Endothelial cell of umbilical vein (primary cell): ENCODE measurements around the gene ZBTB7C. TPM values are rescaled to one million over a fixed set of nuclear protein-coding genes. Genes with fewer than 3 reads are reported as not detected.

Source experiments
- BruUV-seq: library from RNA; stranded (reverse); fragments of 400-500 nt; replicated peaks from 2 replicates; lab custom pipeline; 2021; lab: Mats Ljungman, UMichigan
- CTCF ChIA-PET: fragments of 300-600, 350-600 bp; sonication (Branson Sonifier 250); formaldehyde crosslinking; loops from one replicate; lab custom pipeline; 2021; ENCODE audit warnings: antibody characterized with exemption, inconsistent platforms; lab: Charles Lee
- POLR2A ChIA-PET: fragments of 300-600, 350-600 bp; sonication (Branson Sonifier 250); formaldehyde crosslinking; loops from one replicate; lab custom pipeline; 2021; ENCODE audit warnings: antibody characterized with exemption, inconsistent platforms; lab: Charles Lee
- DNase-seq: peaks from one replicate; pipeline ENCODE4 v3.0.0-alpha.2; 2011; ENCODE audit warnings: low read depth, low spot score
- FAIRE-seq: peaks from 2 replicates; lab custom pipeline; 2011; peaks lifted over from hg19 to GRCh38; lab: Jason Lieb, UNC
- H2AFZ ChIP-seq: 2 replicates; pipeline ENCODE4 v1.6.0; 2012; ENCODE audit warnings: low read depth, low read length, control low read depth, inconsistent platforms
- H3K27ac ChIP-seq: 2 replicates; pipeline ENCODE4 v1.5.1; 2011; ENCODE audit warnings: low read depth, mild to moderate bottlenecking, control low read depth, low read length, moderate library complexity; ENCODE audit not compliant: insufficient read depth
- H3K27me3 ChIP-seq, 2 experiments: 2 replicates each; pipeline versions ENCODE4 v1.6.0 to v1.6.1; 2011; ENCODE audit warnings: low read length in 2 of 2, mixed read lengths in 1 of 2; ENCODE audit not compliant: control insufficient read depth in 2 of 2, insufficient read depth in 2 of 2
- H3K36me3 ChIP-seq, 2 experiments: 2 replicates in 1 of 2; 3 replicates in 1 of 2; pipeline ENCODE4 v1.5.1; 2011; ENCODE audit warnings: low read length in 2 of 2, mild to moderate bottlenecking in 1 of 2, moderate library complexity in 1 of 2; ENCODE audit not compliant: control insufficient read depth in 2 of 2, insufficient read depth in 2 of 2; ENCODE audit errors: extremely low read depth in 1 of 2
- H3K4me1 ChIP-seq: 3 replicates; pipeline ENCODE4 v1.5.1; 2011; ENCODE audit warnings: mild to moderate bottlenecking, low read length; ENCODE audit not compliant: control insufficient read depth, insufficient read depth; ENCODE audit errors: extremely low read depth
- H3K4me2 ChIP-seq: 2 replicates; pipeline ENCODE4 v1.6.1; 2011; ENCODE audit warnings: low read length, control low read depth, mixed read lengths; ENCODE audit not compliant: insufficient read depth
- H3K4me3 ChIP-seq, 3 experiments: fragments of 200-600 bp in 1 of 3; sonication (generic), shearing (Covaris generic) in 1 of 3; replicated peaks in 1 of 3; 2 replicates each; pipeline ENCODE4 v1.5.1; 2011 to 2016; ENCODE audit warnings: control low read depth in 3 of 3, low read length in 3 of 3, mild to moderate bottlenecking in 2 of 3, inconsistent platforms in 1 of 3, low read depth in 1 of 3, moderate library complexity in 1 of 3; ENCODE audit not compliant: insufficient read depth in 1 of 3
- H3K79me2 ChIP-seq: 2 replicates; pipeline ENCODE4 v1.6.0; 2012; ENCODE audit warnings: low read length, inconsistent platforms; ENCODE audit not compliant: control insufficient read depth, insufficient read depth
- H3K9ac ChIP-seq: replicated peaks from 2 replicates; pipeline ENCODE3; 2011; ENCODE audit warnings: low read length, control low read depth; ENCODE audit not compliant: insufficient read depth; ENCODE audit errors: extremely low read depth
- H3K9me1 ChIP-seq: replicated peaks from 3 replicates; pipeline ENCODE4 v1.6.0; 2011; ENCODE audit warnings: mild to moderate bottlenecking, low read length; ENCODE audit not compliant: control insufficient read depth, insufficient read depth; ENCODE audit errors: extremely low read depth
- H3K9me3 ChIP-seq: replicated peaks from 2 replicates; pipeline ENCODE4 v1.5.1; 2012; ENCODE audit warnings: low read length, inconsistent platforms; ENCODE audit not compliant: control insufficient read depth, insufficient read depth
- H4K20me1 ChIP-seq: replicated peaks from 2 replicates; pipeline ENCODE3; 2011; ENCODE audit warnings: mild to moderate bottlenecking, low read length; ENCODE audit not compliant: control insufficient read depth, insufficient read depth; ENCODE audit errors: extremely low read depth
- EZH2 ChIP-seq: IDR thresholded peaks from 2 replicates; pipeline ENCODE4 v1.6.1; 2012; ENCODE audit warnings: borderline replicate concordance, low read depth, mild to moderate bottlenecking, moderate library complexity, low read length, inconsistent platforms; ENCODE audit not compliant: severe bottlenecking
- FOS ChIP-seq: IDR thresholded peaks from 2 replicates; pipeline ENCODE4 v1.6.1; 2011; ENCODE audit warnings: mild to moderate bottlenecking, low read length, moderate library complexity, borderline replicate concordance; ENCODE audit not compliant: insufficient read depth
- GATA2 ChIP-seq: IDR thresholded peaks from 2 replicates; pipeline ENCODE4 v1.7.0; 2011; ENCODE audit warnings: low read depth, mild to moderate bottlenecking, moderate library complexity, mixed read lengths, low read length; ENCODE audit not compliant: insufficient read length, insufficient read depth
- JUN ChIP-seq: IDR thresholded peaks from 2 replicates; pipeline ENCODE4 v1.6.1; 2011; ENCODE audit warnings: borderline replicate concordance, low read depth; ENCODE audit not compliant: insufficient read length, insufficient read depth
- MYC ChIP-seq: IDR thresholded peaks from one replicate; pipeline ENCODE4 v1.6.1; 2011; ENCODE audit warnings: mild to moderate bottlenecking, low read depth, low read length
- POLR2A ChIP-seq: IDR thresholded peaks from 2 replicates; pipeline ENCODE4 v1.6.1; 2012; ENCODE audit warnings: low read depth, mild to moderate bottlenecking, control low read depth, low read length
- POLR2AphosphoS5 ChIP-seq: IDR thresholded peaks from 2 replicates; pipeline ENCODE4 v1.6.1; 2012; ENCODE audit warnings: low read depth, mild to moderate bottlenecking, control low read depth, low read length, moderate library complexity; ENCODE audit not compliant: insufficient read depth
- dilution Hi-C: fragments of 300-500 bp; cut with MboI; formaldehyde crosslinking; loops from one replicate; pipeline ENCODE4 v1.15.0; 2019; ENCODE audit warnings: low sequenced_read_pairs; ENCODE audit not compliant: extremely low pct_ligation_motif_present
- intact Hi-C: fragments of 100-400 bp; cut with micrococcal nuclease; formaldehyde crosslinking; loops from one replicate; pipeline ENCODE4 v1.10.0; 2022
- polyA plus RNA-seq, 4 experiments: library from polyadenylated mRNA; depleted of rRNA in 3 of 4; stranded (reverse) in 3 of 4; unstranded in 1 of 4; fragments of >200 nt; gene quantifications; 2 replicates each; pipeline versions ENCODE4 v1.2.1 to v1.2.3, GENCODE V29; 2011 to 2012; ENCODE audit warnings: missing spikeins in 1 of 4
- total RNA-seq: library from RNA; stranded (reverse); gene quantifications from 2 replicates; pipeline ENCODE4 v1.2.3, GENCODE V29; 2021
- TF ChIP-seq, protein P1 (sequence below): IDR thresholded peaks from 2 replicates; pipeline ENCODE4 v1.6.1; 2011; ENCODE audit not compliant: insufficient read depth, insufficient read length
- TF ChIP-seq, protein P2 (sequence below), 2 donors: IDR thresholded peaks; 1 replicate in 1 of 2; 2 replicates in 1 of 2; pipeline ENCODE4 v1.5.1; 2011; ENCODE audit warnings: low read length in 2 of 2, mild to moderate bottlenecking in 2 of 2, moderate library complexity in 2 of 2, control low read depth in 1 of 2, inconsistent platforms in 1 of 2, low read depth in 1 of 2; ENCODE audit not compliant: insufficient read depth in 1 of 2; ENCODE audit errors: extremely low read depth in 1 of 2

Gene ZBTB7C
- total and polyA plus RNA-seq, 2 donors (not counting 3 experiments of a cell fraction or from before 2014, with no cell fraction given), result not detected

DNA sequence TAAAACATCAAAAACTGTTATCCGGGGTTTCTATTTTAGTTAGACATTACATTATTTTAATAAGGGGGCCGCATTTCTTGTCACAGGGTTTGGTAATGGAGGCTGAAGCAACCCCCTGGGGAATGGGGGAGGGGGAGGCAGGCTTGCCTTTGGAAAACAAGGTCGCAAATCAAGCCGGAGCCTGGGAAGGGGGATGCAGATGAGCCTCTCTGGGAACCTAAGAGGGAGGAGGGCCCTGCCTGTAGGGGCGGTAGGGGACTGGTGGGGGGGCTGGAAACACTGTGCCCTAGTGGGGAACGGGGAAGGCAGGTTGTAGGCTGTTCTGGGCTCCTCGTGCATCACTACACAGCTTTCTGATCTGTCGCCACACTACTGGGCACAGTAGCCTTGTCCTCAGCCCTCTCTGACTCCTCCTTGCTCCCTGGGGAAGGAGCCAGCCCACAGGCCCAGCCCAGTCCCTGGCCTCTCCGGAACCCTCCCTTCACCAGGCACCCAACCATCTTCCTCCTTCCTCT, 308.5 kb downstream of the ZBTB7C start:
- ChIA-PET POLR2A (no interaction called here), CTCF (no interaction called here)
- no peak overlapping the region for H3K27ac ChIP-seq
- BruUV-seq, result no TSS peak
- DNase-seq (no peak), FAIRE-seq (no peak)
- H4K20me1 ChIP-seq, result no peaks in the 10 kb centered on the region
- H3K9me3 ChIP-seq, result no peaks in the 10 kb centered on the region
- H3K9me1 ChIP-seq, result no peaks in the 10 kb centered on the region
- H3K36me3 ChIP-seq, result no peaks in the 10 kb centered on the region
- no peak for TF ChIP-seq MYC
- no peak for TF ChIP-seq GATA2
- no peak for TF ChIP-seq FOS
- TF ChIP-seq POLR2A, result no peak
- TF ChIP-seq, protein P1, sequence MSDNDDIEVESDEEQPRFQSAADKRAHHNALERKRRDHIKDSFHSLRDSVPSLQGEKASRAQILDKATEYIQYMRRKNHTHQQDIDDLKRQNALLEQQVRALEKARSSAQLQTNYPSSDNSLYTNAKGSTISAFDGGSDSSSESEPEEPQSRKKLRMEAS, result no peak
- no peak for TF ChIP-seq POLR2AphosphoS5
- no peak for TF ChIP-seq JUN
- H3K27me3 ChIP-seq, result peaks cover 4 to 6% of the 10 kb centered on the region in 2 experiments
- no peak overlapping the region for H2AFZ ChIP-seq
- H3K4me1 ChIP-seq, result peaks cover 2% of the 10 kb centered on the region
- no peak overlapping the region for H3K4me2 ChIP-seq
- no peak overlapping the region for H3K4me3 ChIP-seq
- no peaks in the 10 kb centered on the region for H3K79me2 ChIP-seq
- dilution Hi-C loops, result no loop called here
- intact Hi-C loops, result no loop called here
- H3K9ac ChIP-seq, result no peak overlapping the region

DNA sequence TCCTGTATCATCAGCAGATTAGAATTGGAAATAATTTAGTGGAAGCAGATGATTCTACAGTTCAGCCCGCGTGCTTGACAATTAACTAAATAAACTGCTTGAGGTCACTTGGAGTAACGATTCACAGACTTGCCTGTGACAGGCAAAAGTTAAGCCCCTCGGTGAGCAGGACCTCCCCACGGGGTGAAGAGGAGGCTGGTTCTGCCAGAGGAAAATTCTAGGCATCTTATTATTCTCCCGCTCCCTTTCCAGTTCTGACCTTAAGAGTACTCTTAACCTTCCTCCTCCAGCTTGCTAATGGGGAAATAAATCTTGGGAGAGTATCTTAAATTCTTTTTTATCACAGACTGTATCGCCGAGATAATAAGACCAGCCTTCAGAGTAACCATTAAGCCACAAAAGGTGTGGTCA, 309.0 kb downstream of the ZBTB7C start:
- H4K20me1 ChIP-seq, result no peaks in the 10 kb centered on the region
- ChIA-PET CTCF (no interaction called here), POLR2A (no interaction called here)
- H3K4me2 ChIP-seq, result no peak overlapping the region
- DNase-seq (no peak), FAIRE-seq (no peak)
- peaks cover 4 to 7% of the 10 kb centered on the region in 2 experiments for H3K27me3 ChIP-seq
- H3K9me1 ChIP-seq, result no peaks in the 10 kb centered on the region
- H2AFZ ChIP-seq, result no peak overlapping the region
- TF ChIP-seq FOS (no peak), GATA2 (no peak), JUN (no peak), POLR2A (no peak), POLR2AphosphoS5 (no peak), MYC (no peak), EZH2 (no peak)
- TF ChIP-seq, protein P2, sequence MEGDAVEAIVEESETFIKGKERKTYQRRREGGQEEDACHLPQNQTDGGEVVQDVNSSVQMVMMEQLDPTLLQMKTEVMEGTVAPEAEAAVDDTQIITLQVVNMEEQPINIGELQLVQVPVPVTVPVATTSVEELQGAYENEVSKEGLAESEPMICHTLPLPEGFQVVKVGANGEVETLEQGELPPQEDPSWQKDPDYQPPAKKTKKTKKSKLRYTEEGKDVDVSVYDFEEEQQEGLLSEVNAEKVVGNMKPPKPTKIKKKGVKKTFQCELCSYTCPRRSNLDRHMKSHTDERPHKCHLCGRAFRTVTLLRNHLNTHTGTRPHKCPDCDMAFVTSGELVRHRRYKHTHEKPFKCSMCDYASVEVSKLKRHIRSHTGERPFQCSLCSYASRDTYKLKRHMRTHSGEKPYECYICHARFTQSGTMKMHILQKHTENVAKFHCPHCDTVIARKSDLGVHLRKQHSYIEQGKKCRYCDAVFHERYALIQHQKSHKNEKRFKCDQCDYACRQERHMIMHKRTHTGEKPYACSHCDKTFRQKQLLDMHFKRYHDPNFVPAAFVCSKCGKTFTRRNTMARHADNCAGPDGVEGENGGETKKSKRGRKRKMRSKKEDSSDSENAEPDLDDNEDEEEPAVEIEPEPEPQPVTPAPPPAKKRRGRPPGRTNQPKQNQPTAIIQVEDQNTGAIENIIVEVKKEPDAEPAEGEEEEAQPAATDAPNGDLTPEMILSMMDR (IDR thresholded peaks at IDR 0.05; ENCODE audit: extremely low read depth in 1 of 2, insufficient read depth in 1 of 2, low read depth in 1 of 2, low read length in 2 of 2), result no peak
- TF ChIP-seq, protein P1, result no peak
- no peaks in the 10 kb centered on the region for H3K36me3 ChIP-seq
- H3K4me1 ChIP-seq, result peaks cover 2% of the 10 kb centered on the region
- H3K9me3 ChIP-seq, result no peaks in the 10 kb centered on the region
- no peaks in the 10 kb centered on the region for H3K79me2 ChIP-seq
- H3K4me3 ChIP-seq, result no peak overlapping the region
- no peak overlapping the region for H3K9ac ChIP-seq
- no peak overlapping the region for H3K27ac ChIP-seq
- intact Hi-C loops, result no loop called here
- dilution Hi-C loops, result no loop called here
- no TSS peak for BruUV-seq
